HEK293T (cell line): Measurements from ENCODE around the gene MAP4K4.

Experiments
- PKNOX1 ChIP-seq: fragments of 450-650 bp; IDR thresholded peaks from 2 replicates; pipeline ENCODE4 v1.6.1; 2016
- SP1 ChIP-seq: fragments of 450-650 bp; IDR thresholded peaks from 2 replicates; pipeline ENCODE4 v1.6.1; 2017

- no peak for TF ChIP-seq SP1
- TF ChIP-seq PKNOX1 = no peak
These were observed 155.3 kb downstream of the MAP4K4 start for GRCh38 chr2:101852824-101853223.
